Adrenal gland (tissue), 12 donors: ENCODE data around the gene JKAMP. TPM values are rescaled to one million over a fixed set of nuclear protein-coding genes. Genes with fewer than 3 reads are reported as not detected.
A peak's percentile ranks its signal among the peaks of the same experiment; 100 is the strongest.

Experiments
- DNase-seq, 7 donors: peaks; one replicate each; pipeline ENCODE4 v3.0.0-alpha.2; 2019 to 2020
- H3K27ac ChIP-seq, 5 donors: fragments of 200-600 bp; sonication (generic) in 4 of 5; 1 replicate in 3 of 5; 2 replicates in 2 of 5; pipeline versions ENCODE4 v1.5.1 to v1.8.0; 2016 to 2020; ENCODE audit warnings: mild to moderate bottlenecking in 1 of 5
- H3K27me3 ChIP-seq: fragments of 200-600 bp; 2 replicates; pipeline ENCODE4 v1.8.0; 2021
- H3K36me3 ChIP-seq, 2 donors: fragments of 200-600 bp; replicated peaks in 1 of 2; 1 replicate in 1 of 2; 2 replicates in 1 of 2; pipeline versions ENCODE4 v1.5.1 to v1.8.0; 2018 to 2022
- H3K4me1 ChIP-seq, 2 donors: fragments of 200-600 bp; replicated peaks in 1 of 2; 1 replicate in 1 of 2; 2 replicates in 1 of 2; pipeline versions ENCODE4 v1.5.1 to v1.8.0; 2018 to 2021
- H3K4me3 ChIP-seq, 4 donors: fragments of 200-600 bp; sonication (generic) in 3 of 4; one replicate each; pipeline ENCODE4 v1.5.1; 2016 to 2018
- H3K9me3 ChIP-seq, 3 donors: fragments of 200-600 bp; sonication (generic) in 1 of 3; replicated peaks in 1 of 3; 1 replicate in 2 of 3; 2 replicates in 1 of 3; pipeline versions ENCODE4 v1.5.1 to v1.8.0; 2016 to 2021
- POLR2A ChIP-seq, 2 donors: fragments of 450-650 bp; IDR thresholded peaks; one replicate each; pipeline ENCODE4 v1.6.1; 2017; ENCODE audit warnings: antibody characterized with exemption in 2 of 2, mild to moderate bottlenecking in 2 of 2, moderate library complexity in 1 of 2
- WGBS, 4 donors: extraction: QIAGEN DNeasy Blood & Tissue Kit in 2 of 4; methylation state at CpG; one replicate each; pipeline versions ENCODE4 v1.1.5 to v1.1.7; 2013 to 2017; 5-methylcytosine and 5-hydroxymethylcytosine counted together
- intact Hi-C, 2 donors: fragments of 100-400 bp; cut with DNase I; formaldehyde crosslinking; loops; one replicate each; pipeline versions ENCODE4 v1.14.1 to v1.15.0; 2022 to 2023
- polyA plus RNA-seq, 3 donors: library from polyadenylated mRNA; stranded (reverse); fragments of 200-250 nt in 2 of 3; fragments of 350-450 nt in 1 of 3; fragmentation: Illumina TruSeq in 1 of 3; extraction: RNeasy Lipid Tissue Mini Kit (QIAGEN cat#74804) in 1 of 3; gene quantifications; one replicate each; pipeline ENCODE4 v1.2.3, GENCODE V29; 2013 to 2014
- total RNA-seq, 9 donors: library from RNA; depleted of rRNA in 4 of 9; stranded (reverse); fragments of >200 nt in 4 of 9; fragments of 120-200 nt in 1 of 9; fragmentation: NEBNext Ultra II Directional in 1 of 9; extraction: Animal tissue kit (Norgen Biotek cat#: 25700) in 1 of 9; gene quantifications; one replicate each; pipeline versions ENCODE4 v1.1.0 to v1.2.4, GENCODE V29; 2013 to 2023
- TF ChIP-seq, protein P1 (sequence below), 6 experiments: fragments of 450-650 bp in 4 of 6; fragments of 200-600 bp in 2 of 6; sonication (generic) in 1 of 6; IDR thresholded peaks; 1 replicate in 5 of 6; 2 replicates in 1 of 6; pipeline versions ENCODE4 v1.5.1 to v1.8.0; 2016 to 2021; ENCODE audit warnings: antibody characterized with exemption in 6 of 6, mild to moderate bottlenecking in 2 of 6, moderate library complexity in 1 of 6
- donor health status: healthy with polysubstance abuse.
- donor health status: Bipolar disorder and iron deficiency.
- donor health status: DM: yes; HTN: yes; CAD: no.
- donor health status: DM: no; HTN: no; CAD: no.
- donor health status: DM: no; HTN: no; CAD: no.
- donor health status: DM: yes; HTN: yes; CAD: no.

Gene JKAMP
- total and polyA plus RNA-seq, 12 donors: 17.7 to 116 (median 53.9) TPM

DNA sequence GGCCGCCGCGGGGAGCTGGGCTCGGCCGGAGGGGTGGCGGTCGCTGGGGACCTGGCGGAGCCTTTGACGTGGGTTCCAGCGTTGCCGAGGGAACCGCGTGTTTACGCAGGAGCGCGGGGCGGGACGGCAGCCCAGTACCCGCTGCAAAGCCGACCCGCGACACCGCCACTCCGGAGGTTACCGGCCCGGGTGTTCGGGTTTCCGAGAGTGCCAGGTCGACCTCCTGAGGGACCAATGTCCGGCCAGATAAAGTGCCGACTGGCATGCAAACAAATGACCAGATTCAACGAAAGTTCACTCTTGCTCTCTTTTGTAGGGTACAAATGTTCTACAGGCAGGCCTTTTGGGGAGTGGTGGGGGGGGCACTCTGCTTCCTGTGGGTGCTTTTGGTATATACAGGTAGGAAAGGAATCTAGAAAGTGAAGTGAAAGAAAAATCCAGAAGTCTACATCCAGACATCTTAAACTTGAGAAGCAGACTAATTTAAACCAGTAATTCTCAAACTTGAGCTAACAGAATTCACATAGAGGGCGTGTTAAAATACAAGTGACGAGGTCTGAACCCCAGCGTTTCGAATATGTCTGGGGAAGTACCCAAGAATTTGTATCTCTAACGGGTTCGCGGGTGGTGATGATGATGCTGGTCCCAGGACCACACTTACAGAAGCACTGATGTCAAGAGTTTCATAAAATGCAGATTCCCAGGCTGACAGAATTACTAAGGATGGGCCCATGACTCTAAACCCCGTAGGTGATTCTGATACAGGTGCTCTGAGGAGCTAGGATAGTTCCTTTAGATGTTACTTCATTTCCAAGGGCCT lies 18.8 kb upstream of the JKAMP start, which contains the start of gene GPR135:
TSS of gene GPR135 (minus strand) at position 65 of the 820 bp plus-strand sequence. CDS start 154 bp downstream, outside the sequence.
- Histone ChIP-seq H3K27ac (peak within 1 kb of the TSS; percentile 42 to 93 (median 72)), H3K4me1 (peaks cover 6 to 10% of the 10 kb centered on the region in 2 donors), H3K4me3 (peak within 1 kb of the TSS; percentile 9 to 74 (median 46)), H3K27me3 (no peaks in the 10 kb centered on the region), H3K36me3 (no peaks in the 10 kb centered on the region), H3K9me3 (no peaks in the 10 kb centered on the region)
- 18 to 72% (median 20%) methylated on average over 10 to 40 of the region's 40 CpGs for WGBS, 4 donors
- peak in 6 of 7 donors; percentile 54 to 81 (median 69) for DNase-seq
- intact Hi-C loops: no loop called here
- TF ChIP-seq POLR2A (IDR thresholded peaks at IDR 0.05): peak in 1 of 2 donors; percentile 12
- TF ChIP-seq, protein P1, sequence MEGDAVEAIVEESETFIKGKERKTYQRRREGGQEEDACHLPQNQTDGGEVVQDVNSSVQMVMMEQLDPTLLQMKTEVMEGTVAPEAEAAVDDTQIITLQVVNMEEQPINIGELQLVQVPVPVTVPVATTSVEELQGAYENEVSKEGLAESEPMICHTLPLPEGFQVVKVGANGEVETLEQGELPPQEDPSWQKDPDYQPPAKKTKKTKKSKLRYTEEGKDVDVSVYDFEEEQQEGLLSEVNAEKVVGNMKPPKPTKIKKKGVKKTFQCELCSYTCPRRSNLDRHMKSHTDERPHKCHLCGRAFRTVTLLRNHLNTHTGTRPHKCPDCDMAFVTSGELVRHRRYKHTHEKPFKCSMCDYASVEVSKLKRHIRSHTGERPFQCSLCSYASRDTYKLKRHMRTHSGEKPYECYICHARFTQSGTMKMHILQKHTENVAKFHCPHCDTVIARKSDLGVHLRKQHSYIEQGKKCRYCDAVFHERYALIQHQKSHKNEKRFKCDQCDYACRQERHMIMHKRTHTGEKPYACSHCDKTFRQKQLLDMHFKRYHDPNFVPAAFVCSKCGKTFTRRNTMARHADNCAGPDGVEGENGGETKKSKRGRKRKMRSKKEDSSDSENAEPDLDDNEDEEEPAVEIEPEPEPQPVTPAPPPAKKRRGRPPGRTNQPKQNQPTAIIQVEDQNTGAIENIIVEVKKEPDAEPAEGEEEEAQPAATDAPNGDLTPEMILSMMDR (IDR thresholded peaks at IDR 0.05): no peak

DNA sequence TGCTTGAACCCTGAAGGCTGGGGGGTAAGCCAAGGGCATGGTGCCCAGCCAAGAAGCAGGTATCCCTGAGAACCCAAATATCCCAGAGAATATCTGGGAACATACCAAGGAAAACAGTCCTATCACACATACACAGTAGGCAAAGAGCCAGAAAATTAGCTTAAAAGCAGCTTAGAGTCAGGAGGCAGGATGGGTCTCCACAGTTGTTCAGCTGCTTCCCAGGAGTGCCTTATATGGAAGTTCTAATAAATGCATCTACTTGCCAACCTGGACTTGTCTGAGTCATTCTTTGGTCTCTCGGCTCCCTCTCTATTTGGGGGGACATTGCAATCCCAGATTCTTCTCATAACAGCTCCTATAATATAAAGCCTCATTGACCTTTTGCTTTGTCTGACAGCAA lies 10.1 kb upstream of the JKAMP start:
- H3K36me3 ChIP-seq: peaks cover 0 to 54% of the 10 kb centered on the region in 2 donors
- H3K27ac ChIP-seq: no peak overlapping the region
- no peaks in the 10 kb centered on the region for H3K27me3 ChIP-seq
- no peak for DNase-seq
- intact Hi-C loops: no loop called here
- no peak overlapping the region for H3K4me3 ChIP-seq
- TF ChIP-seq, protein P1 (IDR thresholded peaks at IDR 0.05): no peak
- TF ChIP-seq POLR2A (IDR thresholded peaks at IDR 0.05): no peak
- H3K9me3 ChIP-seq: no peaks in the 10 kb centered on the region
- no peaks in the 10 kb centered on the region for H3K4me1 ChIP-seq
- 53 to 57% (median 54%) methylated on average over 1 of the region's 1 CpG for WGBS, 4 donors

DNA sequence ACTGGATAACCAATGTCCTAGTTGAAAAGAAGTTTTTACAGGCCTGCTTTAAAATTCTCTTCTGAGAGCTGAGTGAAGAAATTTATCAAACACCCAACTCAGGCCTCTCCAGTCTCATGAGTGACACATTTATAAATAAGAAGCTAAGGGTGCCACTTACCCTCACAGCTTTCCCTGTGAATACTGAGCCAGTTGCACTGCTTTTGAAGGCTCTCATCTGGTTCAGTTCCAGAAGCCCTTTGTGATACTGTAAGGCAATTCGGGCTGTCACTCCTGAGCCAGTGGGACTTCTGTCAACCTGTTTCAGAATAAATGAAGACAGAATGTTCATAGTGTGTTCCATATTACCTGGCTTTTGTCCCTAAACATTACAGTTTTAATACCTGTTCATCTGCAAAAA lies 8.6 kb upstream of the JKAMP start:
- Histone ChIP-seq H3K9me3 (no peaks in the 10 kb centered on the region), H3K27ac (no peak overlapping the region), H3K36me3 (peaks cover 0 to 54% of the 10 kb centered on the region in 2 donors), H3K4me3 (no peak overlapping the region), H3K27me3 (no peaks in the 10 kb centered on the region), H3K4me1 (peaks cover 6 to 13% of the 10 kb centered on the region in 2 donors)
- TF ChIP-seq, protein P1 (IDR thresholded peaks at IDR 0.05): no peak
- no peak for TF ChIP-seq POLR2A (IDR thresholded peaks at IDR 0.05)
- DNase-seq: no peak
- intact Hi-C loops: no loop called here
- WGBS, 4 donors: 81 to 95% (median 90%) methylated on average over 1 of the region's 1 CpG

DNA sequence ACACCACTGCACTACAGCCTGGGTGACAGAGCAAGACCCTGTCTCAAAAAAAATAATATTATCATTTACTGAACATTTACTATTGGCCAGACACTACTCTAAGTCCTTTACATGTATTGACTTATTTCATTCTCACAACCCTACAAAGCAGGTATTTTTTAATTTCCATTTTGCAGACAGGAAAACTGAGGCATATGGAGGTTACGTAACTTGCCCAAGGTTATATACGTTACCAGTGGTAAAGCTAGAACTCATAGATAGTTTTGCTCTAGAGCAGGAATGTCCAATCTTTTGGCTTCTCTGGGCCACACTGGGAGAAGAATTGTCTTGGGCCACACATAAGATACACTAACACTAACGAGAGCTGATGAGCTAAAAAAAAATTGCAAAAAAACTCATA lies 5.8 kb upstream of the JKAMP start:
- H3K9me3 ChIP-seq: no peaks in the 10 kb centered on the region
- DNase-seq: no peak
- H3K4me3 ChIP-seq: no peak overlapping the region
- H3K4me1 ChIP-seq: peaks cover 26 to 40% of the 10 kb centered on the region in 2 donors
- TF ChIP-seq POLR2A (IDR thresholded peaks at IDR 0.05): no peak
- TF ChIP-seq, protein P1 (IDR thresholded peaks at IDR 0.05): no peak
- intact Hi-C loops: no loop called here
- H3K27ac ChIP-seq: no peak overlapping the region
- WGBS, 4 donors: 85 to 94% (median 91%) methylated on average over 3 of the region's 3 CpGs
- H3K36me3 ChIP-seq: peaks cover 0 to 36% of the 10 kb centered on the region in 2 donors
- no peaks in the 10 kb centered on the region for H3K27me3 ChIP-seq
